Measurements from ENCODE around the gene SNRNP200. TPM values are rescaled to one million over a fixed set of nuclear protein-coding genes. Genes with fewer than 3 reads are reported as not detected.

Gene SNRNP200
- total RNA-seq, 1 donor, result 44.2 TPM

DNA sequence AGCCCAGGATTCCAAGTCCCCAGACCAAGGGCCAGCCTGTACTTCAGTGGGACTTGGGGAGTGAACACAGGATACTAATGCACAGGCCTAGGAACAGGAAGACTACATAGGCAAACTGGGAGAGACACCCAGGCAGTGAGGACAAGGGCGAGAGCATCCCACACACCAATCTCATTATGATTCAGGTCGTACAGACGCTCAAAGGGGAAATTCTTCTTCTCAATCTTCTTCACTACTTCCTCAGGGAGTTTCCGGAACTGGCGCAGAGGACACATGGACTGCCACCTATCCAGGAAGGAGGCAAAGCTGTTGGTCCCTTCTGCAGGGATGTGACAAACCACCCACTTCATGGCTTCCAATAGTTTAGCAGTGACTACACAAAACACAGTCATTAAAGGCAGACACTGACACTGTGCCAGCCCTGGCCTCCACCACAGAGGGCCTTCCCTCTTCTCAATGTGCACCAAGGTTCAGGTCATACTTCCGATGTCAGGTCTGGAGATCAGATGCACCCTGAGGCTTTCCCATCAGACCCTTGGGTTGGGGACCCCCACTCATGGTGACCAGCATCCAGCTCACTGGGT, 18.0 kb downstream of the SNRNP200 start:
- H3K4me3 ChIP-seq (ENCODE audit: insufficient read depth, low read length), result no peak overlapping the region
- H3K27me3 ChIP-seq (ENCODE audit: insufficient read depth, low read length), result no peaks in the 10 kb centered on the region
- H3K4me1 ChIP-seq (ENCODE audit: insufficient read depth, low read length), result no peaks in the 10 kb centered on the region
- peaks cover 100% of the 10 kb centered on the region for H3K36me3 ChIP-seq (ENCODE audit: insufficient read depth, low read length)
- H3K79me2 ChIP-seq (ENCODE audit: insufficient read depth, low read length), result no peaks in the 10 kb centered on the region
- no peak overlapping the region for H3K27ac ChIP-seq (ENCODE audit: low read depth, low read length)
- DNase-seq (ENCODE audit: insufficient read length, low spot score, missing footprints), result no peak
- TF ChIP-seq, protein P1, sequence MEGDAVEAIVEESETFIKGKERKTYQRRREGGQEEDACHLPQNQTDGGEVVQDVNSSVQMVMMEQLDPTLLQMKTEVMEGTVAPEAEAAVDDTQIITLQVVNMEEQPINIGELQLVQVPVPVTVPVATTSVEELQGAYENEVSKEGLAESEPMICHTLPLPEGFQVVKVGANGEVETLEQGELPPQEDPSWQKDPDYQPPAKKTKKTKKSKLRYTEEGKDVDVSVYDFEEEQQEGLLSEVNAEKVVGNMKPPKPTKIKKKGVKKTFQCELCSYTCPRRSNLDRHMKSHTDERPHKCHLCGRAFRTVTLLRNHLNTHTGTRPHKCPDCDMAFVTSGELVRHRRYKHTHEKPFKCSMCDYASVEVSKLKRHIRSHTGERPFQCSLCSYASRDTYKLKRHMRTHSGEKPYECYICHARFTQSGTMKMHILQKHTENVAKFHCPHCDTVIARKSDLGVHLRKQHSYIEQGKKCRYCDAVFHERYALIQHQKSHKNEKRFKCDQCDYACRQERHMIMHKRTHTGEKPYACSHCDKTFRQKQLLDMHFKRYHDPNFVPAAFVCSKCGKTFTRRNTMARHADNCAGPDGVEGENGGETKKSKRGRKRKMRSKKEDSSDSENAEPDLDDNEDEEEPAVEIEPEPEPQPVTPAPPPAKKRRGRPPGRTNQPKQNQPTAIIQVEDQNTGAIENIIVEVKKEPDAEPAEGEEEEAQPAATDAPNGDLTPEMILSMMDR (IDR thresholded peaks at IDR 0.05; ENCODE audit: extremely low read depth, low read depth, low read length), result no peak
- no peaks in the 10 kb centered on the region for H3K9me3 ChIP-seq (ENCODE audit: low read depth, low read length)
- no peaks in the 10 kb centered on the region for H4K20me1 ChIP-seq (ENCODE audit: insufficient read depth, low read length)
- no peak overlapping the region for H2AFZ ChIP-seq (ENCODE audit: low read length)
- no peak overlapping the region for H3K4me2 ChIP-seq (ENCODE audit: insufficient read depth, low read length)

- Histone ChIP-seq H3K4me3 (ENCODE audit: insufficient read depth, low read length) (no peak overlapping the region), H3K9me3 (ENCODE audit: low read depth, low read length) (no peaks in the 10 kb centered on the region), H3K27ac (ENCODE audit: low read depth, low read length) (no peak overlapping the region), H4K20me1 (ENCODE audit: insufficient read depth, low read length) (no peaks in the 10 kb centered on the region), H3K4me2 (ENCODE audit: insufficient read depth, low read length) (no peak overlapping the region), H3K27me3 (ENCODE audit: insufficient read depth, low read length) (no peaks in the 10 kb centered on the region), H3K4me1 (ENCODE audit: insufficient read depth, low read length) (peaks cover 10% of the 10 kb centered on the region), H2AFZ (ENCODE audit: low read length) (no peak overlapping the region), H3K79me2 (ENCODE audit: insufficient read depth, low read length) (no peaks in the 10 kb centered on the region), H3K36me3 (ENCODE audit: insufficient read depth, low read length) (peaks cover 79% of the 10 kb centered on the region)
- no peak for DNase-seq (ENCODE audit: insufficient read length, low spot score, missing footprints)
- TF ChIP-seq, protein P1 (IDR thresholded peaks at IDR 0.05; ENCODE audit: extremely low read depth, low read depth, low read length), result no peak
Observed at GRCh38 chr2:96276787-96277499, 28.4 kb downstream of the SNRNP200 start.

- Histone ChIP-seq H3K4me1 (ENCODE audit: insufficient read depth, low read length) (peaks cover 14% of the 10 kb centered on the region), H2AFZ (ENCODE audit: low read length) (no peak overlapping the region), H3K36me3 (ENCODE audit: insufficient read depth, low read length) (peaks cover 76% of the 10 kb centered on the region), H3K27me3 (ENCODE audit: insufficient read depth, low read length) (no peaks in the 10 kb centered on the region), H3K4me3 (ENCODE audit: insufficient read depth, low read length) (no peak overlapping the region), H3K9me3 (ENCODE audit: low read depth, low read length) (no peaks in the 10 kb centered on the region), H3K27ac (ENCODE audit: low read depth, low read length) (no peak overlapping the region), H4K20me1 (ENCODE audit: insufficient read depth, low read length) (no peaks in the 10 kb centered on the region), H3K4me2 (ENCODE audit: insufficient read depth, low read length) (no peak overlapping the region), H3K79me2 (ENCODE audit: insufficient read depth, low read length) (peaks cover 2% of the 10 kb centered on the region)
- peak; percentile 35 for DNase-seq (ENCODE audit: insufficient read length, low spot score, missing footprints)
- TF ChIP-seq, protein P1 (IDR thresholded peaks at IDR 0.05; ENCODE audit: extremely low read depth, low read depth, low read length), result no peak
Observed at GRCh38 chr2:96274355-96275056, 30.8 kb downstream of the SNRNP200 start.

DNA sequence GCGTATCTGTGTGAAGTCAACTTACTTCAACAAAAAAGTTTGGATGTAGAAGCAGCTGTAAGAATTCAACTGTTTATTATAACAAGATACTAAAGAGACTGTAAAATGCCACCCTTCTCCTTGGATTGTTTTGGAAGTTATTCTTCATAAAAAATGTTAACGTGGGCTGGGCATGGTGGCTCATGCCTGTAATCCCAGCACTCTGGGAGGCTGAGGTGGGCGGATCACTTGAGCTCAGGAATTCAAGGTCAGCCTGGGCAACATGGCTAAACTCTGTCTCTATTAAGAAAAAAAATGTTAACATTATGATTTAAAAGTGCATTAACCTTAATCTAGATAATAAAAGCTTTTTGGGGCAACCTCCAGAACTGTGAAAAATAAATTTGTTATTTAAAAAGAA, 31.6 kb downstream of the SNRNP200 start:
- H3K27ac ChIP-seq (ENCODE audit: low read depth, low read length), result no peak overlapping the region
- H2AFZ ChIP-seq (ENCODE audit: low read length), result no peak overlapping the region
- H3K4me3 ChIP-seq (ENCODE audit: insufficient read depth, low read length), result no peak overlapping the region
- peaks cover 14% of the 10 kb centered on the region for H3K4me1 ChIP-seq (ENCODE audit: insufficient read depth, low read length)
- no peak for DNase-seq (ENCODE audit: insufficient read length, low spot score, missing footprints)
- no peaks in the 10 kb centered on the region for H4K20me1 ChIP-seq (ENCODE audit: insufficient read depth, low read length)
- no peaks in the 10 kb centered on the region for H3K9me3 ChIP-seq (ENCODE audit: low read depth, low read length)
- peaks cover 2% of the 10 kb centered on the region for H3K79me2 ChIP-seq (ENCODE audit: insufficient read depth, low read length)
- no peaks in the 10 kb centered on the region for H3K27me3 ChIP-seq (ENCODE audit: insufficient read depth, low read length)
- TF ChIP-seq, protein P1 (IDR thresholded peaks at IDR 0.05; ENCODE audit: extremely low read depth, low read depth, low read length), result no peak
- H3K4me2 ChIP-seq (ENCODE audit: insufficient read depth, low read length), result no peak overlapping the region
- peaks cover 75% of the 10 kb centered on the region for H3K36me3 ChIP-seq (ENCODE audit: insufficient read depth, low read length)
